ACHN (cell line): ENCODE measurements around the gene PLA2G4A.

Experiments used
- DNase-seq: peaks from one replicate; pipeline ENCODE4 v3.0.0-alpha.2; 2015
- in situ Hi-C: cut with HindIII; loops from 2 replicates; pipeline ENCODE4 v1.10.0; 2017; ENCODE audit warnings: low sequenced_read_pairs, low pct_ligation_motif_present, low pct_unique_long_range_greater_than_20kb

PLA2G4A gene

DNA sequence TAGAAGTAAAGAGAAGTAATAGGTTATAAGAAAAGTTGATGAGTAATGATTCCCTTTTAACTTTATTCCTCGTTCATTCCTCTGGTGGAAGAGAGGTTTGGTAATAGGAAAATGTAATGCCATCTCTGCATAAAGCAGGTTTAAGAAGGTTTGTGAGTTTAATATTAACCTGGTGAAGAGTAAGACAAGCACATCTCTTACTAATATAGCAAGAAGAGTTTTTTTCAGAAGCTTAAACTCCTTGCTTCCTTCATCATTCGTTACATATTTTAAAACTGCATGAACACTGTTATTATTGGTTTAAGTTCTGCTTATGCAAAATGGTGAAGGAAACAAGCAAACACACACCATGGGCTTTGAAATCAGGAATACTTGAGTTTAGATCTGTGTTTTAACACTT, 9.2 kb upstream of the PLA2G4A start:
- in situ Hi-C loops = no loop called here
- DNase-seq = no peak

DNA sequence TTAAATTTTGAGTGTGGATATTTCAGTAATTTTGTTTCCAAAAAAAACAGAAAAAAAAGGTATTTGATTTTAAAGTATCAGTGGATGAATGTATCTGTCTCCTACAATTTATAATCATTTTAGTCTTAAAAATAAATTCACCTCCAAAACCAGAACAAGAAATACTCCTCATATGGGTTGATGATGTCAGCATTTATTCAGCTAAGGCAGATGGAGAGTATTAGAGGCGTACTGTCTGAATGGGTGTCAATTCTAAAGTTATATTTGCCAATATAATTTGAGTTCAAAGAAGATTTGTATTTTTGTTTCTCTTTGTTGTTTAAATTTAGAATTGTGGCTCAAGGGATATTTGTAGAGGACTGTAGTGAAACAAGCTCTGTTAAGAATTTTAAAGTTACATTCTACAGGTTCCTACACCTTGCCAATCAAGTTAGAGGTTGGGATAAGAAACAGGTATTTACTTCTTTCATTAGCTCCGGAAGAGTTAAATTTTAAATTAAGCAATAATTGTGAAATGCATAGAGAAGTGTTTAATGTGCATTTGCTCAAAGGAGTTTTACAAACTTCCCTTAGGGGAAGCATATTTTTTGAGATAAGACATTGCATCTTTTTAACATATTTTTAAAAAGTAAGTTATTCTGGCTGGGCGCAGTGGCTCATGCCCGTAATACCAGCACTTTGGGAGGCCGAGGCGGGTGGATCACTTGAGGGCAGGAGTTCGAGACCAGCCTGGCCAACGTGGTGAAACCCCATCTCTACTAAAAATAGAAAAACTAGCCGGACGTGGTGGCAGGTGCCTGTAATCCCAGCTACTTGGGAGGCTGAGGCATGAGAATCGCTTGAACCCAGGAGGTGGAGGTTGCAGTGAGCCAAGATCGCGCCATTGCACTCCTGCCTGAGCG, 1.2 kb downstream of the PLA2G4A start:
- in situ Hi-C loops = no loop called here
- no peak for DNase-seq

GRCh38 chr1:186831168-186831567, 2.4 kb downstream of the PLA2G4A start:
- in situ Hi-C loops = no loop called here
- no peak for DNase-seq

DNA sequence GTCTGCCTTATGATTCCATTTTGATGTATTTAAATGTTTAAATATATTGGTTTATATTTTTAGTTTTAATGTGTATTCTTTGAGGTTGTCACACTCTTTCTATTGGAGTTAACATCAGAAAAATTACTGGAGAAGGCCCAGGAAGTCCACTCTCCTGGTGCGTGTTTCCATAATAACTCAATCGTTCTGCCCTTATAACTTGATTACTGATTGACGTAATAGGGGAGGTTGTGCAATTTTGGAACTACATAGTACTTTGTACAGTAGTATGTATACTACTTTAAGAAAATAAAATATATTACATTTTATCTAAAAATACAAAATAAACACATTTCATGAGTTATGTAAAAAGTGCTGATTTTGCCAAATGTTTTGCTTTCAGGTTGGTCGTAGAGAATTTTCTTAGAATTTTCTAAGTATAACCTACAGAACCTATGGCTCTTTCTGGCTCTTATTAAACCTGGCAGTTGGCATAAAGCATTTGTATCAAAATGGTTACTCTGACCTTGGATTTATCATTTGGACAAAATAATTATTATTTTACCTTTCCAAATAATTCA, 5.7 kb downstream of the PLA2G4A start:
- in situ Hi-C loops = no loop called here
- DNase-seq = no peak

DNA sequence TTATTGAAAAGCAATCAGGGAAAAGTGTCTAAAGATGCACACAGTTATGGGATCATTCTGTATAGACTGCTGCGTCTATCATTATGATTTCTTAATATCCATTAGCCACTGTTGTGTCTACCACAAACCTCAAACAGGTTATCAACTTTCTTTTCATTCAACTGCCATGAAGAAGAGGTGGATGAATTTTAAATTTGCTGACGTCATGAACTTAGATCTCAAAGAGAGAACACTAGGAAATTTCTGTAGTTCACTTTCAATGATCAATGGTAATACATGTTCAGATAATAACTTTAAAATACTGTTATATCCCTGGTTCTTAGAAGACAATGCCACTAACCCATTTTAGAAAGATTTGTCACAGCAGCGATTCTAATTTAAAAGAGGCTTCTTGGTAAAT, 6.7 kb downstream of the PLA2G4A start:
- in situ Hi-C loops = no loop called here
- no peak for DNase-seq

GRCh38 chr1:186837806-186838205, 9.1 kb downstream of the PLA2G4A start:
- DNase-seq = no peak
- in situ Hi-C loops = no loop called here

- in situ Hi-C loops = no loop called here
- no peak for DNase-seq
Measured at GRCh38 chr1:186838380-186839040, 9.8 kb downstream of the PLA2G4A start.

GRCh38 chr1:186839041-186839400, 10.3 kb downstream of the PLA2G4A start:
- in situ Hi-C loops = no loop called here
- DNase-seq = no peak

DNA sequence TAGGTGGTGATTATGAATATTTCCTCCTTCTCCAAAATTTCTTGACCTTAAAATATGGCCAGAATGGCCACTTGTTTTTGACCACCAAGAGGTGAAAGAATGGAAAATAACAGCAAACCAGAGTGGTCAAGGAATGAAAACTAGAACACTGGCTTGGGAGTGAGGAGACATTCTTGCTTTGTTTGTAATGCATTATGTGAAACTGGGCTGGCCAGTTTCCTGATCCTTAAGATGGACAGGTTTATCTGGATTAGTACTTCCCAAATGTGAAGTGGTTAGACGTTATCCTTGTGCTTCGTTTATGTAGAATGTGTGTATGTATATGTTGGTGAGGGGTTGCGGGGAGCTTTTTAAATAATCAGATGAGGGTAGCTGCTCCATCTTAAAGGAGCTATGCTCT, 12.8 kb downstream of the PLA2G4A start:
- in situ Hi-C loops = no loop called here

GRCh38 chr1:186842547-186842946, 13.8 kb downstream of the PLA2G4A start:
- DNase-seq = no peak
- in situ Hi-C loops = no loop called here

More for the DNA sequence above, 12.8 kb downstream of the PLA2G4A start:
- no peak for DNase-seq

GRCh38 chr1:186843226-186843625, 14.5 kb downstream of the PLA2G4A start:
- DNase-seq = no peak
- in situ Hi-C loops = no loop called here

GRCh38 chr1:186843931-186844330, 15.2 kb downstream of the PLA2G4A start:
- in situ Hi-C loops = no loop called here

GRCh38 chr1:186845576-186846210, 16.9 kb downstream of the PLA2G4A start:
- in situ Hi-C loops = no loop called here
- DNase-seq = no peak

More at GRCh38 chr1:186843931-186844330, 15.2 kb downstream of the PLA2G4A start:
- no peak for DNase-seq

GRCh38 chr1:186848509-186849130, 19.9 kb downstream of the PLA2G4A start:
- in situ Hi-C loops = no loop called here
- no peak for DNase-seq

- DNase-seq = no peak
- in situ Hi-C loops = no loop called here
Measured at GRCh38 chr1:186849271-186849671, 20.5 kb downstream of the PLA2G4A start.

DNA sequence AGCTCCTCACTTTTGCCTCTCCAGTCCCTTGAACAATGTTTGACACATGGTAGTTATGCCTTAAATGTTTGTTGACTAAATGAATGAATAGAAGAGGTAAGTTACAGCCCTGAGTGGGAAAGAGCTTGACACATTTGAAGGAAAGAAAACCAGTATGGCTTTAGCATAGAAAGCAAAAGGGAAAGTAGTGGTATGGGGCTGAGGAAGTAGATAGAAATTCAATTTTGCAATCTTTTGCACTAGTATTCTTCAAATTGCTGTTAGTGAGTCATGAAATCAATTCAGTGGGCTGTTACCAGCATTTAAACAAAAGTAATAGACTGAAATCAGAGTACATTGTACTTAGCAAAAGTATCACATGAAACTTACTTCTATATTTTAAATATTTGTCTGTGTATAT, 21.1 kb downstream of the PLA2G4A start:
- no peak for DNase-seq

GRCh38 chr1:186854102-186854501, 25.4 kb downstream of the PLA2G4A start:
- no peak for DNase-seq
- in situ Hi-C loops = no loop called here

More for the DNA sequence above, 21.1 kb downstream of the PLA2G4A start:
- in situ Hi-C loops = no loop called here

DNA sequence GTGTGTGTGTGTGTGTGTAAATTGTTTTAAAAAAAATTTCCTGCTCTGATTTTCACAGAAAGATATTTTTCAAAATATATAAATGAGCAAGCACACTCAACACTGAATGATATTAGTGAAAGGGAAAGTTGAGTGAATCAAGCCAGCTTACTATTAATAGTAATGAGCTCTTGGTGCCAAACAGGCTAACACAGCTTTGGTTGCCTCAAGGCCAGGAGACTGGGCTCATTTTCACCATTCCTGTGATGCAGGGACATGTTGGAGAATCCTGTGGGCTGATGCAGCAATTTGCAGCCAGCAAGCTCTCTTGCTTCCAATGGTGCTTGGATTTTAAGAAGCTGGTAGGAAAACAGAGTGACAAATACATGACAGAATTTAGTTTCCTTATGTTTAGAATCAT, 30.2 kb downstream of the PLA2G4A start:
- DNase-seq = no peak
- in situ Hi-C loops = no loop called here

- in situ Hi-C loops = no loop called here
- DNase-seq = no peak
Measured at GRCh38 chr1:186859995-186860394, 31.2 kb downstream of the PLA2G4A start.
